ENCODE measurements around the gene IMPA2. TPM values are rescaled to one million over a fixed set of nuclear protein-coding genes. Genes with fewer than 3 reads are reported as not detected.

Gene IMPA2
- total RNA-seq, 1 donor from 2014 or later: 41.9 TPM

- peaks cover 10% of the 10 kb centered on the region for H3K36me3 Mint-ChIP-seq
- H3F3A ChIP-seq (ENCODE audit: low read depth): no peaks in the 10 kb centered on the region
- no peak overlapping the region for H3K9ac ChIP-seq
- no peaks in the 10 kb centered on the region for H3K79me2 ChIP-seq (ENCODE audit: low read depth)
- no peaks in the 10 kb centered on the region for H3K27me3 ChIP-seq
- no peak for DNase-seq (ENCODE audit: low spot score)
- no peak for TF ChIP-seq CTCF (IDR thresholded peaks at IDR 0.05)
- TF ChIP-seq EZH2 (IDR thresholded peaks at IDR 0.05): no peak
- no peak for TF ChIP-seq EZH2phosphoT487 (IDR thresholded peaks at IDR 0.05)
- no peaks in the 10 kb centered on the region for H4K20me1 ChIP-seq (ENCODE audit: low read depth)
- no peak overlapping the region for H2AFZ ChIP-seq (replicated peaks)
- H3K4me1 ChIP-seq: no peaks in the 10 kb centered on the region
- H3K4me2 ChIP-seq: no peak overlapping the region
- no peak overlapping the region for H3K27ac Mint-ChIP-seq
- no peak overlapping the region for H3K4me3 ChIP-seq
- no peaks in the 10 kb centered on the region for H3K4me1 Mint-ChIP-seq
- no peak overlapping the region for H3K27ac ChIP-seq
- H3K27me3 Mint-ChIP-seq (ENCODE audit: insufficient read depth, low read depth): peaks cover 12% of the 10 kb centered on the region
- no peaks in the 10 kb centered on the region for H3K9me3 ChIP-seq (ENCODE audit: low read depth)
- peaks cover 4% of the 10 kb centered on the region for H3K36me3 ChIP-seq
- no peaks in the 10 kb centered on the region for H3K9me3 Mint-ChIP-seq
- no peak overlapping the region for H3K4me3 Mint-ChIP-seq
Measured at GRCh38 chr18:12031181-12031580, 49.9 kb downstream of the IMPA2 start.

- TF ChIP-seq EZH2 (IDR thresholded peaks at IDR 0.05) (no peak), EZH2phosphoT487 (IDR thresholded peaks at IDR 0.05) (no peak), CTCF (IDR thresholded peaks at IDR 0.05) (no peak)
- no peaks in the 10 kb centered on the region for H3K9me3 Mint-ChIP-seq
- no peaks in the 10 kb centered on the region for H4K20me1 ChIP-seq (ENCODE audit: low read depth)
- H3K4me1 Mint-ChIP-seq: no peaks in the 10 kb centered on the region
- H3K4me3 Mint-ChIP-seq: no peak overlapping the region
- no peaks in the 10 kb centered on the region for H3K79me2 ChIP-seq (ENCODE audit: low read depth)
- H3K27me3 ChIP-seq: peaks cover 4% of the 10 kb centered on the region
- peaks cover 14% of the 10 kb centered on the region for H3K27me3 Mint-ChIP-seq (ENCODE audit: insufficient read depth, low read depth)
- DNase-seq (ENCODE audit: low spot score): no peak
- H3K4me3 ChIP-seq: no peak overlapping the region
- no peaks in the 10 kb centered on the region for H3F3A ChIP-seq (ENCODE audit: low read depth)
- H3K4me1 ChIP-seq: no peaks in the 10 kb centered on the region
- H3K36me3 ChIP-seq: peaks cover 4% of the 10 kb centered on the region
- no peak overlapping the region for H2AFZ ChIP-seq (replicated peaks)
- no peak overlapping the region for H3K4me2 ChIP-seq
- no peak overlapping the region for H3K27ac Mint-ChIP-seq
- H3K27ac ChIP-seq: no peak overlapping the region
- peaks cover 10% of the 10 kb centered on the region for H3K36me3 Mint-ChIP-seq
- no peaks in the 10 kb centered on the region for H3K9me3 ChIP-seq (ENCODE audit: low read depth)
- H3K9ac ChIP-seq: no peak overlapping the region
Measured at GRCh38 chr18:12031846-12032245, 50.5 kb downstream of the IMPA2 start.

- H3K27me3 Mint-ChIP-seq (ENCODE audit: insufficient read depth, low read depth): peaks cover 14% of the 10 kb centered on the region
- H3K27ac Mint-ChIP-seq: no peak overlapping the region
Measured at GRCh38 chr18:12032786-12033642, 51.7 kb downstream of the IMPA2 start.

GRCh38 chr18:12033643-12034025, 52.3 kb downstream of the IMPA2 start:
- no peak overlapping the region for H3K4me3 ChIP-seq

More at GRCh38 chr18:12032786-12033642, 51.7 kb downstream of the IMPA2 start:
- H3F3A ChIP-seq (ENCODE audit: low read depth): peaks cover 5% of the 10 kb centered on the region
- TF ChIP-seq EZH2 (IDR thresholded peaks at IDR 0.05): no peak
- no peak for TF ChIP-seq EZH2phosphoT487 (IDR thresholded peaks at IDR 0.05)
- no peak overlapping the region for H2AFZ ChIP-seq (replicated peaks)
- no peak overlapping the region for H3K9ac ChIP-seq
- no peaks in the 10 kb centered on the region for H3K79me2 ChIP-seq (ENCODE audit: low read depth)
- no peak overlapping the region for H3K4me2 ChIP-seq
- no peak overlapping the region for H3K4me3 ChIP-seq
- Mint-ChIP-seq H3K4me1 (no peaks in the 10 kb centered on the region), H3K36me3 (peaks cover 10% of the 10 kb centered on the region), H3K9me3 (no peaks in the 10 kb centered on the region), H3K4me3 (no peak overlapping the region)
- H3K27ac ChIP-seq: no peak overlapping the region
- DNase-seq (ENCODE audit: low spot score): no peak
- H3K36me3 ChIP-seq: peaks cover 4% of the 10 kb centered on the region
- H3K27me3 ChIP-seq: peaks cover 15% of the 10 kb centered on the region
- no peaks in the 10 kb centered on the region for H3K4me1 ChIP-seq
- no peaks in the 10 kb centered on the region for H3K9me3 ChIP-seq (ENCODE audit: low read depth)
- H4K20me1 ChIP-seq (ENCODE audit: low read depth): no peaks in the 10 kb centered on the region

More at GRCh38 chr18:12033643-12034025, 52.3 kb downstream of the IMPA2 start:
- no peak overlapping the region for H2AFZ ChIP-seq (replicated peaks)
- H3K4me3 Mint-ChIP-seq: no peak overlapping the region
- H3K27ac Mint-ChIP-seq: no peak overlapping the region
- no peak for DNase-seq (ENCODE audit: low spot score)
- H3K27me3 Mint-ChIP-seq (ENCODE audit: insufficient read depth, low read depth): peaks cover 14% of the 10 kb centered on the region
- H3F3A ChIP-seq (ENCODE audit: low read depth): peaks cover 5% of the 10 kb centered on the region
- H3K27me3 ChIP-seq: peaks cover 22% of the 10 kb centered on the region
- H3K4me1 ChIP-seq: no peaks in the 10 kb centered on the region
- H3K9me3 Mint-ChIP-seq: no peaks in the 10 kb centered on the region
- H3K4me2 ChIP-seq: no peak overlapping the region
- H3K36me3 Mint-ChIP-seq: peaks cover 10% of the 10 kb centered on the region
- H4K20me1 ChIP-seq (ENCODE audit: low read depth): no peaks in the 10 kb centered on the region
- no peaks in the 10 kb centered on the region for H3K79me2 ChIP-seq (ENCODE audit: low read depth)
- no peak overlapping the region for H3K9ac ChIP-seq
- no peaks in the 10 kb centered on the region for H3K4me1 Mint-ChIP-seq
- H3K36me3 ChIP-seq: peaks cover 4% of the 10 kb centered on the region
- no peaks in the 10 kb centered on the region for H3K9me3 ChIP-seq (ENCODE audit: low read depth)
- H3K27ac ChIP-seq: no peak overlapping the region
- TF ChIP-seq EZH2phosphoT487 (IDR thresholded peaks at IDR 0.05) (no peak), CTCF (IDR thresholded peaks at IDR 0.05) (no peak), EZH2 (IDR thresholded peaks at IDR 0.05) (no peak)

Measured in neural progenitor cell (in vitro differentiated cells).